ENCODE results near the gene ARHGAP23. TPM values are rescaled to one million over a fixed set of nuclear protein-coding genes. Genes with fewer than 3 reads are reported as not detected.

Gene ARHGAP23
- total RNA-seq, 1 donor: 66.1 TPM

DNA sequence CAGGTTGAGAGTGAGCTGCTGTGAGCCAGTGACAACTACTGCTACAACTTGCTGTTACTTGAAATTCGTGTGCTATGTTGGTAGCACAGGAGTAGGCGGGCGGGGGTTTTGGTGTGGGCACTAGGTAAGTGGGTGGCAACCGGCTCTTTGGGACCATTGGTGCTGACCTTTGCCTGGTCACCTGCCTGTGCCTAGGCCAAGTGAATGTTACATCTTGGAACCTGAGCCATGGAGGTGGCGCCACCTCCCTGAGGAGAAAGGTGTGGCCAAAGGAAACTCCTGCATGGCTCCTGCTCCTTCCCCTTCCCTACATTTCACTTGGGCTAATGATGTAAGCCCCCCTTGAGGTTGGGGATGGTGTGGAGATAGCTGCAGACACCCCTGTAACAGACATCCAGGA lies 25.4 kb upstream of the ARHGAP23 start:
- no peak for DNase-seq (ENCODE audit: low read depth)
- H3K4me3 ChIP-seq (ENCODE audit: low read depth, low read length): no peak overlapping the region
- TF ChIP-seq, protein P1, sequence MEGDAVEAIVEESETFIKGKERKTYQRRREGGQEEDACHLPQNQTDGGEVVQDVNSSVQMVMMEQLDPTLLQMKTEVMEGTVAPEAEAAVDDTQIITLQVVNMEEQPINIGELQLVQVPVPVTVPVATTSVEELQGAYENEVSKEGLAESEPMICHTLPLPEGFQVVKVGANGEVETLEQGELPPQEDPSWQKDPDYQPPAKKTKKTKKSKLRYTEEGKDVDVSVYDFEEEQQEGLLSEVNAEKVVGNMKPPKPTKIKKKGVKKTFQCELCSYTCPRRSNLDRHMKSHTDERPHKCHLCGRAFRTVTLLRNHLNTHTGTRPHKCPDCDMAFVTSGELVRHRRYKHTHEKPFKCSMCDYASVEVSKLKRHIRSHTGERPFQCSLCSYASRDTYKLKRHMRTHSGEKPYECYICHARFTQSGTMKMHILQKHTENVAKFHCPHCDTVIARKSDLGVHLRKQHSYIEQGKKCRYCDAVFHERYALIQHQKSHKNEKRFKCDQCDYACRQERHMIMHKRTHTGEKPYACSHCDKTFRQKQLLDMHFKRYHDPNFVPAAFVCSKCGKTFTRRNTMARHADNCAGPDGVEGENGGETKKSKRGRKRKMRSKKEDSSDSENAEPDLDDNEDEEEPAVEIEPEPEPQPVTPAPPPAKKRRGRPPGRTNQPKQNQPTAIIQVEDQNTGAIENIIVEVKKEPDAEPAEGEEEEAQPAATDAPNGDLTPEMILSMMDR (IDR thresholded peaks at IDR 0.05; ENCODE audit: insufficient read depth, low read depth, low read length): peak; percentile 13

GRCh38 chr17:38403491-38403890 lies 24.8 kb upstream of the ARHGAP23 start:
- TF ChIP-seq, protein P1 (IDR thresholded peaks at IDR 0.05; ENCODE audit: insufficient read depth, low read depth, low read length): no peak
- peak; percentile 88 for DNase-seq (ENCODE audit: low read depth)
- H3K4me3 ChIP-seq (ENCODE audit: low read depth, low read length): no peak overlapping the region

DNA sequence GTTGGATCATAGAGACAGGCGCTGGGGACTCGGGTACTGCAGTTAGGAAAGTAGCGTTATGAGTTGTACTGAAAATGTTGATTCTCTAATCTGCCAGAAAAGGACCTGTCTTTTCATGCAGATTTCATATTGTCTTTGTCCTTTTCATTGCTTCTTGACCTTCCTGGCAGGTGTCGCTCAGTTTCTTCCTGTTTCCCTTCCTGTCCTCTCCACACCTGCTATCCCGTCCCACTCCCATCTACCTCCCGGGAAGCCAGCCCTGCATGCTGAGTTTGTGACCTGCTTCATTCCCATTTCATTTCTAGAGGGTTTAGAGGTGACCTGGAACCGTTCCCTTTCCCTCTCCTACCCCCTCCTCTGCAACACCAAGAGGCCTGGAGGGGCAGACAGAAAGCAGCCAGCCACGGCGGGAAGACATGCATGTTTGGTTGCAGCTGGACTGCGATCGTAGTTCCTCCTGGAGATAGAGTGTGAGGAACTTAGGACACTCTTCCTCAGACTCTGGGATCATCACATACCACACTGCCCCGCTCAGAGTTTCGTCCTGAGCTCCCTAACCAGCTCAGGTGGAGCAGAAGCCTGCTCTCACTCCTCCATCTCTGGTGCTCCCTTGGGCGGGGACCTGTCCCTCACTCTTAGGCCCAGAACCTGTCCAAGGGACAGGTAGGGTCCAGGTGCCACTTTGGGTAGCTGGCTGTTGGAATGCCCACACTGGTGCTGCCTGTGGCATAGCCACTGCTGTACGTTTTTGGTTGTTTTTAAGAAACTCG lies 23.9 kb upstream of the ARHGAP23 start:
- TF ChIP-seq, protein P1 (IDR thresholded peaks at IDR 0.05; ENCODE audit: insufficient read depth, low read depth, low read length): no peak
- DNase-seq (ENCODE audit: low read depth): no peak
- no peak overlapping the region for H3K4me3 ChIP-seq (ENCODE audit: low read depth, low read length)

- DNase-seq (ENCODE audit: low read depth): no peak
- no peak overlapping the region for H3K4me3 ChIP-seq (ENCODE audit: low read depth, low read length)
- TF ChIP-seq, protein P1 (IDR thresholded peaks at IDR 0.05; ENCODE audit: insufficient read depth, low read depth, low read length): no peak
These were observed 22.6 kb upstream of the ARHGAP23 start for GRCh38 chr17:38405654-38406053.

DNA sequence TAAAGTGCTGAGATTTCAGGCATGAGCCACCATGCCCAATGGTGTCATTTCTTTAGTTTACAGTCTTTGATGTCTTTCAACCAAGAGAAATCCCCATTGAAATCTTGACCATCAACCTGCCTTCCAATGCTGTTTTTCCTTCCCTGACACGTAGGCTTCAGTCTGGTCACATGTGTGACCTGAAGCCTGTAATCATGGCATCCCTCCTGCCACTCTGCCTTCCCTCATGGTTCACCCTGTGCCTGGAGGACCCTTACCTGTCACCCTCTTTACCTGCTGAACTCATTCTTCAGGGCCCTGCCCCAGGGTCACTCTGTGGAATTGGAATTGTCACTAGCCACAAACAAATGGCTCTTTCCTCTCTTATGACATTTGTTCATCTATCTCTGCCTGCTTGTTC lies 18.1 kb upstream of the ARHGAP23 start:
- no peak for DNase-seq (ENCODE audit: low read depth)
- TF ChIP-seq, protein P1 (IDR thresholded peaks at IDR 0.05; ENCODE audit: insufficient read depth, low read depth, low read length): no peak
- H3K4me3 ChIP-seq (ENCODE audit: low read depth, low read length): no peak overlapping the region

DNA sequence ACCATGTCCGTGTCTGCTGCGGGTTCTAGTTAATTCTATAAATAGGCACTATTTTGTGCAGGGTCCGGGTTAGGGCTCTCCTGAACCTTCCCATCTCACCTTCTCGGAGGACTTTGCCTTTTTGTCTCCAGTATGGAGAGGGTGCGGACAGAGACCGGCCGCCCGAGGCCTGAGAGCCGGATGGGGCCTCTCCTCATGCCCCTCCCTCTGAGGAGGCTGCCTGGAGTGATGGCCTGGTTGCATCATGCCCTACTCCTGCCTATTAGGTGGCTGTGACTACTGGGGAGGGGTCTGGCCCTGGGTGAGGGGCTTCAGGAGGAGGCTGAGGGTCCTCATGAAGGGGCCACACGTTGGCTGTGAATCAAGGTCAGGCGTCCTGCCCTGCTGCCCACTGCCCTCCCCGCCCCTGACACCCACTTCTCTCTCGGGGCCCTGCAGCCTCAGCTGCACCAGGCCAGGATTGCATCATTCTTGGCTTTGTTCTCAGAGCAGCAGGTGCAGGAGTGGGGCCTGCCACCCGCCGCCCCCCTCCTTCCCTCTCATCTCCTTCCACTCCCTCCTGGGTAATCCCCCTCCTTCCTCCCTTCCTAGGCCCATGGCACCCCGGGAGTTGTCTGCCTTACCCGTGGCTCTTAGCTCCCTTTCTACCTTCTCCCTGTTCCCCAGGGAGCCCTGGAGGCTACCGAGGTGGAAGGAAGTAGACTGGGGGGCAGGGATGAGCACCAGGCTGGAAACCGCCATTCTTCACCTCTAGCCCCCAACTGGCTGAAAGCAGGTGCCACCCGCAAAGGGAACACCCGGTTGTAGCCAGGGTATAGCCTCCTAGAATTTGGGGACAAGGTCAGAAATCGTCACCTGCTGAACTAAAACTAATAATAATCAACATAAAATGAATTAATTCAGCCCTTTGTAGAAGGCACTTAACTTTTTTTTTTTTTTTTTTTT lies 12.7 kb upstream of the ARHGAP23 start:
- H3K4me3 ChIP-seq (ENCODE audit: low read depth, low read length): peak overlapping the region; percentile 38
- DNase-seq (ENCODE audit: low read depth): peak; percentile 63
- TF ChIP-seq, protein P1 (IDR thresholded peaks at IDR 0.05; ENCODE audit: insufficient read depth, low read depth, low read length): no peak
